Spleen (tissue), 7 donors: ENCODE results near the gene PDE2A.

Source experiments
- CTCF ChIP-seq, 11 experiments: fragments of 200-600 bp in 7 of 11; fragments of 450-650 bp in 4 of 11; sonication (generic) in 4 of 11; IDR thresholded peaks in 8 of 11; conservative IDR thresholded peaks in 3 of 11; 1 replicate in 7 of 11; 2 replicates in 4 of 11; pipeline versions ENCODE4 v1.4.0 to v1.8.0; 2016 to 2021; ENCODE audit warnings: antibody characterized with exemption in 11 of 11, inconsistent platforms in 4 of 11, mild to moderate bottlenecking in 1 of 11
- POLR2A ChIP-seq, 3 donors: fragments of 450-650 bp; IDR thresholded peaks; one replicate each; pipeline ENCODE4 v1.5.1; 2017; ENCODE audit warnings: antibody characterized with exemption in 3 of 3, mild to moderate bottlenecking in 1 of 3
- POLR2AphosphoS5 ChIP-seq, 3 donors: sonication (generic); formaldehyde crosslinking; IDR thresholded peaks; one replicate each; pipeline ENCODE4 v1.5.1; 2017; ENCODE audit warnings: antibody characterized with exemption in 3 of 3
- donor health status: DM: no; HTN: no; CAD: no; lungs with moderate emphysema.
- donor health status: DM: no; HTN: no; CAD: no.
- donor health status: DM: no; HTN: no; CAD: no.

GRCh38 chr11:72705442-72706365 lies 31.5 kb upstream of the PDE2A start:
- TF ChIP-seq POLR2A (IDR thresholded peaks at IDR 0.05) (no peak), CTCF (IDR thresholded peaks at IDR 0.05 in 8 of 11, conservative IDR thresholded peaks at IDR 0.05 in 3 of 11) (no peak), POLR2AphosphoS5 (IDR thresholded peaks at IDR 0.05) (peak in 2 of 3 donors; percentile 4 to 47)
